Measurements from ENCODE around the gene KMT2E.

DNA sequence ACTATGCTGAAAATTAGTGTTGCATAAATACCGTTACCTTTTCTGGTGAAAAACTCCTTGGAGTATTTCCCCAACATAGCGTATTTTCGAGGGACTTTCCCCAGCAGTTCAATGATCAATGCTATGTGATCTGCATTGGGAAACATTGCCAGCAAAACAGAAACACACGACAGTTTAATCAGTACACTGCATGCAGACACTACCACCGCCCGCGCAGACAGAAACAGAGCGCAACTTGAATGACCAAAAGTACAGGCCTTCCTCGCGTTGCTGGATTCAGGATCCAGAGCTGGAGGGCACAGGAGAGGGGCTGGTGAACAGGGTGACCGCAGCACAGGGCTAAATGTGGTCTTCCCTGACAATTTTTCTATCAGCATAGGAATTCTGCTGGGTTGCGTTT, 111.7 kb downstream of the KMT2E start:
- TF ChIP-seq ARNTL (CRISPR knock-in tag; IDR thresholded peaks at IDR 0.05; ENCODE audit: borderline replicate concordance, low read depth) (no peak), RARB (CRISPR knock-in tag; IDR thresholded peaks at IDR 0.05) (no peak), ZFP30 (CRISPR knock-in tag; IDR thresholded peaks at IDR 0.05) (no peak), TOX (CRISPR knock-in tag; IDR thresholded peaks at IDR 0.05; ENCODE audit: borderline replicate concordance) (no peak), BACH2 (CRISPR knock-in tag; IDR thresholded peaks at IDR 0.05; ENCODE audit: borderline replicate concordance) (no peak), ESRRG (CRISPR knock-in tag; IDR thresholded peaks at IDR 0.05) (no peak), ISL1 (CRISPR knock-in tag; IDR thresholded peaks at IDR 0.05) (no peak), ZFP3 (CRISPR knock-in tag; IDR thresholded peaks at IDR 0.05) (no peak), PPARA (CRISPR knock-in tag; IDR thresholded peaks at IDR 0.05; ENCODE audit: borderline replicate concordance) (no peak)
- TF ChIP-seq, protein P1, sequence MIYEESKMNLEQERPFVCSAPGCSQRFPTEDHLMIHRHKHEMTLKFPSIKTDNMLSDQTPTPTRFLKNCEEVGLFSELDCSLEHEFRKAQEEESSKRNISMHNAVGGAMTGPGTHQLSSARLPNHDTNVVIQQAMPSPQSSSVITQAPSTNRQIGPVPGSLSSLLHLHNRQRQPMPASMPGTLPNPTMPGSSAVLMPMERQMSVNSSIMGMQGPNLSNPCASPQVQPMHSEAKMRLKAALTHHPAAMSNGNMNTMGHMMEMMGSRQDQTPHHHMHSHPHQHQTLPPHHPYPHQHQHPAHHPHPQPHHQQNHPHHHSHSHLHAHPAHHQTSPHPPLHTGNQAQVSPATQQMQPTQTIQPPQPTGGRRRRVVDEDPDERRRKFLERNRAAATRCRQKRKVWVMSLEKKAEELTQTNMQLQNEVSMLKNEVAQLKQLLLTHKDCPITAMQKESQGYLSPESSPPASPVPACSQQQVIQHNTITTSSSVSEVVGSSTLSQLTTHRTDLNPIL (CRISPR knock-in tag; IDR thresholded peaks at IDR 0.05; ENCODE audit: low read depth) = no peak
- TF ChIP-seq, protein P2, sequence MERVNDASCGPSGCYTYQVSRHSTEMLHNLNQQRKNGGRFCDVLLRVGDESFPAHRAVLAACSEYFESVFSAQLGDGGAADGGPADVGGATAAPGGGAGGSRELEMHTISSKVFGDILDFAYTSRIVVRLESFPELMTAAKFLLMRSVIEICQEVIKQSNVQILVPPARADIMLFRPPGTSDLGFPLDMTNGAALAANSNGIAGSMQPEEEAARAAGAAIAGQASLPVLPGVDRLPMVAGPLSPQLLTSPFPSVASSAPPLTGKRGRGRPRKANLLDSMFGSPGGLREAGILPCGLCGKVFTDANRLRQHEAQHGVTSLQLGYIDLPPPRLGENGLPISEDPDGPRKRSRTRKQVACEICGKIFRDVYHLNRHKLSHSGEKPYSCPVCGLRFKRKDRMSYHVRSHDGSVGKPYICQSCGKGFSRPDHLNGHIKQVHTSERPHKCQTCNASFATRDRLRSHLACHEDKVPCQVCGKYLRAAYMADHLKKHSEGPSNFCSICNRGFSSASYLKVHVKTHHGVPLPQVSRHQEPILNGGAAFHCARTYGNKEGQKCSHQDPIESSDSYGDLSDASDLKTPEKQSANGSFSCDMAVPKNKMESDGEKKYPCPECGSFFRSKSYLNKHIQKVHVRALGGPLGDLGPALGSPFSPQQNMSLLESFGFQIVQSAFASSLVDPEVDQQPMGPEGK (CRISPR knock-in tag; IDR thresholded peaks at IDR 0.05; ENCODE audit: borderline replicate concordance) = no peak

Data from SK-N-SH treated with all-trans-retinoic acid at 6 μM for 48 hours (cell line).